Measurements from ENCODE around the gene MFAP5. TPM values are rescaled to one million over a fixed set of nuclear protein-coding genes. Genes with fewer than 3 reads are reported as not detected.

The MFAP5 gene
- 0.07 to 0.79 TPM (median 0.34 TPM) in 4 of 5 replicates, not detected in the other for total RNA-seq (2022; extraction: Qiagen RNA extraction)

DNA sequence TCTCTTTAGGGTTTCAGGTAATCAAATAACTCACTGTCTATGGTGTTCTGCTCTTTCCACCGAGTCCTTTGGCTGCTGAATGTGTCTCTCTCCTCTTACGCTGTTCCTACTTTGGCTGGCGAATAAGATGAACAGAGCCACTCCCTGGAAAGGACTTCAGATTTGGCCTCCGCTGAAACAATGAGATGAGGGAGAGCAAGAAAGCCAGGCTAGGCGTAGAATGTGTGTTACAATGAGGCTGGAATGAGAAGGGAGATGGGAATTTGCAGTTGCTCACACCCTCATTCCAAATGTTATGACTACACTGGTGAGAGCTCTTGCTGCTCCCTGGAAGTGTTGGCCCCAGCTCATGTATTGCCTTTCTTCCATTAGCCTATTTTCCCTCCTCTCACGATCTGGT lies at the start of gene MFAP5:
MFAP5 (minus strand) TSS at position 234 of the 400 bp plus-strand sequence. CDS start 722 bp downstream, outside the sequence.

DNA sequence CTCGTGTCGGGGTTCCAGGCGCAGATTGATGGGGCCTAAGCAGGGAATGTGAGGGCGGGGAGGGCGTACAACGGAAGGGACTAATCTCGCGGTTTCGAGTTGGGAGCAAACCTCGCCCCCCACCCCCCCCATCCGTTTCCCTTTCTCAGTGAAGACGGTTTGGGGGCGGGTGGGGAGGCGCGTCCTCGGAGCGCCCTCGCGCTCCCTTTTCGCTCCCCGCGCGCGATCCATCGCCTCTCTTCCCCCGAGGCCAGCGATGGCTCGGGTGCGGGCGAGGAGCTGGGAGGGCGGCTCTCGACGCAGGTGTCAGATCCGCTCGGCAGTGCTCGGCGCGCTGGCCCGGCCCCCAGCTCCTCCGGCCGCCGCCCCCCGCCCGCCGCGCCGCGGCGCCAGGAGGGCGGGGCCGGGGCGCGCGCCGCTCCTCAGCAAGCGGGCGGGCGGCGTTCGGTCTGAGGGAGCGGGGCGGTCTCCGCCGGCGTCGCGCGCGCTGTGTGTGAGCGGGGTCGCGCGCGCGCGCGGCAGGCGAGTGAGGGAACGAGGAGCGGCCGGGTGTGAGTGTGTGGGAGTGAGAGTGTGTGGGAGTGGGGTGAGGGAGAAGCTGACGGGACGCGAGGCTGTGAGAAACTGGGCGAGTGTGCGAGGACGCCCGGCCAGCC lies 35.0 kb upstream of the MFAP5 start, which contains the start of gene RIMKLB:
RIMKLB (plus strand) TSS at position 516 of the 656 bp plus-strand sequence. CDS start 15,876 bp downstream, outside the sequence.

GRCh38 chr12:8612629-8613028 lies 50.0 kb downstream of the MFAP5 start, which contains the start of gene AICDA:
TSS of gene AICDA (minus strand) at chr12:8612859. CDS start at chr12:8612767, 92 bp downstream.

Other genes with a start within 250 kb of the MFAP5 start
- not detected in 5 replicates for gene CLEC6A, start 206.9 kb downstream of the MFAP5 start, total RNA-seq (2022; extraction: Qiagen RNA extraction)
- gene CLEC4D, start 149.3 kb downstream of the MFAP5 start, total RNA-seq (2022; extraction: Qiagen RNA extraction), result not detected in 5 replicates
- 0.15 to 0.24 TPM (median 0.17 TPM) in 4 of 5 replicates, not detected in the other for gene CLEC4E, start 121.9 kb downstream of the MFAP5 start, total RNA-seq (2022; extraction: Qiagen RNA extraction)
- 0.07 to 0.48 TPM (median 0.14 TPM) in 5 replicates for gene AICDA, start 50.0 kb downstream of the MFAP5 start, total RNA-seq (2022; extraction: Qiagen RNA extraction)
- gene RIMKLB, start 35.2 kb upstream of the MFAP5 start, total RNA-seq (2022; extraction: Qiagen RNA extraction), result 18.5 to 22.9 TPM (median 19.6 TPM) in 5 replicates
- gene A2ML1, start 159.8 kb upstream of the MFAP5 start, total RNA-seq (2022; extraction: Qiagen RNA extraction), result not detected in 5 replicates